ENCODE data around the gene SNAPIN. TPM values are rescaled to one million over a fixed set of nuclear protein-coding genes. Genes with fewer than 3 reads are reported as not detected.
A peak's percentile ranks its signal among the peaks of the same experiment; 100 is the strongest.
"Not testable (repeated sequence)": the region's sequence is repeated elsewhere in the genome, so short reads cannot be mapped to it uniquely, and the experiment has no call there.

Gene SNAPIN
- total and polyA plus RNA-seq, 4 donors: 26.3 to 38.1 (median 33.6) TPM

GRCh38 chr1:153670859-153671627 is 12.5 kb downstream of the SNAPIN start, which contains the start of gene ILF2:
ILF2 (minus strand) TSS chr1:153670993; CDS start chr1:153670922, 71 bp downstream.
- peak within 1 kb of the TSS; percentile 97 to 98 for H3K9ac ChIP-seq (ENCODE audit: insufficient read depth in 1 of 2, low read length in 2 of 2)
- DNase-seq: peak; percentile 99 to 100 (median 100)
- H3K27me3 ChIP-seq (ENCODE audit: control insufficient read depth in 3 of 3, insufficient read depth in 3 of 3, low read length in 2 of 3): no peaks in the 10 kb centered on the region

GRCh38 chr1:153671628-153672353 is 13.3 kb downstream of the SNAPIN start:
- peak; percentile 32 for ATAC-seq (ENCODE audit: insufficient read depth, low FRiP score)
- peak overlapping the region; percentile 58 to 84 for H3K27ac ChIP-seq (ENCODE audit: low read depth in 1 of 2, low read length in 1 of 2)
- peaks cover 3 to 24% (median 17%) of the 10 kb centered on the region in 4 donors for H3K36me3 ChIP-seq (ENCODE audit: control insufficient read depth in 4 of 4, insufficient read depth in 4 of 4, low read length in 4 of 4)
- peak overlapping the region; percentile 39 to 91 for H3K9ac ChIP-seq (ENCODE audit: insufficient read depth in 1 of 2, low read length in 2 of 2)
- H3K27me3 ChIP-seq (ENCODE audit: control insufficient read depth in 3 of 3, insufficient read depth in 3 of 3, low read length in 2 of 3); H3K9me3 ChIP-seq (ENCODE audit: control insufficient read depth in 4 of 4, insufficient read depth in 3 of 4, low read length in 3 of 4); H3K4me3 ChIP-seq: not testable (repeated sequence)
- H3K4me1 ChIP-seq (ENCODE audit: control insufficient read depth in 5 of 5, insufficient read depth in 5 of 5, low read length in 5 of 5): peaks cover 3 to 14% (median 8%) of the 10 kb centered on the region in 5 donors
- 7 to 12% methylated on average over 28 of the region's 28 CpGs for WGBS, 2 donors
- peak in 2 of 3 donors; percentile 15 to 31 for DNase-seq

More at GRCh38 chr1:153670859-153671627, 12.5 kb downstream of the SNAPIN start, which contains the start of gene ILF2:
- ATAC-seq (ENCODE audit: insufficient read depth, low FRiP score): peak; percentile 94
- Histone ChIP-seq H3K27ac (ENCODE audit: low read depth in 1 of 2, low read length in 1 of 2) (peak within 1 kb of the TSS; percentile 71 to 84), H3K4me1 (ENCODE audit: control insufficient read depth in 5 of 5, insufficient read depth in 5 of 5, low read length in 5 of 5) (peaks cover 3 to 14% (median 8%) of the 10 kb centered on the region in 5 donors), H3K36me3 (ENCODE audit: control insufficient read depth in 4 of 4, insufficient read depth in 4 of 4, low read length in 4 of 4) (peaks cover 9 to 24% (median 24%) of the 10 kb centered on the region in 4 donors), H3K9me3 (ENCODE audit: control insufficient read depth in 4 of 4, insufficient read depth in 3 of 4, low read length in 3 of 4) (no peaks in the 10 kb centered on the region), H3K4me3 (peak within 1 kb of the TSS; percentile 91)
- 0 to 1% methylated on average over 35 of the region's 35 CpGs for WGBS, 2 donors
- peak; percentile 10 for TF ChIP-seq CTCF (IDR thresholded peaks at IDR 0.05; ENCODE audit: control extremely low read depth, extremely low read depth)

GRCh38 chr1:153673511-153673910 is 15.0 kb downstream of the SNAPIN start:
- ATAC-seq (ENCODE audit: insufficient read depth, low FRiP score): no peak
- Histone ChIP-seq H3K27ac (ENCODE audit: low read depth in 1 of 2, low read length in 1 of 2) (no peak overlapping the region), H3K9ac (ENCODE audit: insufficient read depth in 1 of 2, low read length in 2 of 2) (no peak overlapping the region), H3K4me3 (no peak overlapping the region), H3K4me1 (ENCODE audit: control insufficient read depth in 5 of 5, insufficient read depth in 5 of 5, low read length in 5 of 5) (peaks cover 3 to 23% (median 8%) of the 10 kb centered on the region in 5 donors), H3K36me3 (ENCODE audit: control insufficient read depth in 4 of 4, insufficient read depth in 4 of 4, low read length in 4 of 4) (peaks cover 0 to 11% (median 3%) of the 10 kb centered on the region in 4 donors), H3K27me3 (ENCODE audit: control insufficient read depth in 3 of 3, insufficient read depth in 3 of 3, low read length in 2 of 3) (peaks cover 0 to 8% (median 7%) of the 10 kb centered on the region in 3 donors), H3K9me3 (ENCODE audit: control insufficient read depth in 4 of 4, insufficient read depth in 3 of 4, low read length in 3 of 4) (no peaks in the 10 kb centered on the region)
- DNase-seq: no peak
- 95 to 100% methylated on average over 2 of the region's 2 CpGs for WGBS, 2 donors
- no peak for TF ChIP-seq CTCF (IDR thresholded peaks at IDR 0.05; ENCODE audit: control extremely low read depth, extremely low read depth)

All from lung (tissue), 12 donors.